Motor neuron (in vitro differentiated cells): ENCODE measurements around the gene GAPDHS. TPM values are rescaled to one million over a fixed set of nuclear protein-coding genes. Genes with fewer than 3 reads are reported as not detected.

Experiments used
- ATAC-seq, 8 experiments: fragments of 200-7000 bp; cut with Tn5 transposase; replicated peaks in 6 of 8; 2 replicates each; pipeline ENCODE4 v1.8.0; 2021; ENCODE audit warnings: mild to moderate bottlenecking in 8 of 8, moderate library complexity in 8 of 8
- H3K27ac ChIP-seq, 2 donors: fragments of 250-450 bp; sonication (Bioruptor Pico); 2 replicates each; pipeline ENCODE4 v1.9.0; 2021; ENCODE audit warnings: antibody characterized with exemption in 2 of 2, mild to moderate bottlenecking in 2 of 2, moderate library complexity in 1 of 2
- H3K4me1 ChIP-seq, 2 donors: fragments of 250-450 bp; sonication (Bioruptor Pico); replicated peaks in 1 of 2; 2 replicates each; pipeline ENCODE4 v1.6.1; 2021; ENCODE audit warnings: antibody characterized with exemption in 2 of 2, mild to moderate bottlenecking in 2 of 2, moderate library complexity in 1 of 2
- H3K4me3 ChIP-seq, 5 donors: fragments of 250-450 bp; sonication (Bioruptor Pico); 2 replicates each; pipeline ENCODE4 v1.9.0; 2021; ENCODE audit warnings: antibody characterized with exemption in 5 of 5, mild to moderate bottlenecking in 5 of 5, moderate library complexity in 4 of 5
- WGBS, 10 experiments: fragments of 450-650 bp; shearing (Covaris generic); methylation state at CpG; one replicate each; pipeline ENCODE4 v1.0.0; 2022; 5-methylcytosine and 5-hydroxymethylcytosine counted together
- in situ Hi-C, 9 experiments: fragments of 400-800 bp; cut with MboI; loops; one replicate each; pipeline ENCODE4 v1.15.0; 2021; ENCODE audit warnings: low sequenced_read_pairs in 9 of 9, low pct_unique_long_range_greater_than_20kb in 2 of 9; ENCODE audit not compliant: unreplicated experiment in 9 of 9
- total RNA-seq, 8 experiments: library from RNA; unstranded; fragments of 300-600 nt; gene quantifications; 2 replicates each; pipeline versions ENCODE4 v1.2.3 to v1.2.4, GENCODE V29; 2022

The GAPDHS gene
- total RNA-seq, 8 experiments from 2014 or later: not detected

DNA sequence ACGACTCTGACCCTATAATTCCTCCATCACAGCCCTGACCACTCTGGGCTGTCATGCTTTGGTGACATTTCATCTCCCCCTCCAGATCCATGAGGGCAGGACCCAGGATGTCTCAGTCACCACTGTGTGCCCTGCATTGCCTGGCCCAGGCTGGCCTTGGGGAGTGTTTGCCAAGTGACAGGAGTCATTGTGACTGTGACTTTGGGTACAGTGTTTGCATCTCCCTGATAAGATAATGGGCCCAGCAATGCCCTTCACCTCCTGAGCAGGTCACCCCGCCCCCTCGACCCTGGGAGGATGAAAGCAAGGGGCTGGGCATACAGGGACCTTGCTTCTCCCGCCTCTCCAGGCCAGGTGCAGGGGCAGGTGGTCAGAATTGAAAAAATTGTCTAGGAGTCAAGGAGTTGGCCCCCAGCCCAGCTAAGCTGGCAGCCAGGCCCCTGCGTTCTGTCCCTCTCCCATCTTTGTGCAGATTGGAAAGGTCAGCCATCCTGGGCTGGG, 36.1 kb downstream of the GAPDHS start:
- Histone ChIP-seq H3K27ac (no peak overlapping the region), H3K4me3 (no peak overlapping the region), H3K4me1 (no peaks in the 10 kb centered on the region)
- 57 to 69% methylated on average over 3 of the region's 5 CpGs; no CpG with 5 or more reads in 8 of the 10 experiments for WGBS, 10 experiments
- in situ Hi-C loops: no loop called here
- no peak for ATAC-seq

GRCh38 chr19:35571406-35571965, 38.2 kb downstream of the GAPDHS start:
- in situ Hi-C loops: no loop called here

GRCh38 chr19:35577918-35578317, 44.7 kb downstream of the GAPDHS start:
- in situ Hi-C loops: no loop called here
- ATAC-seq: no peak
- WGBS, 10 experiments: 0 to 83% (median 38%) methylated on average over 1 of the region's 1 CpG; no CpG with 5 or more reads in 5 of the 10 experiments
- no peaks in the 10 kb centered on the region for H3K4me1 ChIP-seq
- H3K4me3 ChIP-seq: no peak overlapping the region
- H3K27ac ChIP-seq: no peak overlapping the region

More at GRCh38 chr19:35571406-35571965, 38.2 kb downstream of the GAPDHS start:
- no peak overlapping the region for H3K4me3 ChIP-seq
- H3K27ac ChIP-seq: no peak overlapping the region
- H3K4me1 ChIP-seq: no peaks in the 10 kb centered on the region
- WGBS, 10 experiments: 20 to 100% (median 80%) methylated on average over 1 of the region's 1 CpG; no CpG with 5 or more reads in 5 of the 10 experiments
- ATAC-seq: no peak

DNA sequence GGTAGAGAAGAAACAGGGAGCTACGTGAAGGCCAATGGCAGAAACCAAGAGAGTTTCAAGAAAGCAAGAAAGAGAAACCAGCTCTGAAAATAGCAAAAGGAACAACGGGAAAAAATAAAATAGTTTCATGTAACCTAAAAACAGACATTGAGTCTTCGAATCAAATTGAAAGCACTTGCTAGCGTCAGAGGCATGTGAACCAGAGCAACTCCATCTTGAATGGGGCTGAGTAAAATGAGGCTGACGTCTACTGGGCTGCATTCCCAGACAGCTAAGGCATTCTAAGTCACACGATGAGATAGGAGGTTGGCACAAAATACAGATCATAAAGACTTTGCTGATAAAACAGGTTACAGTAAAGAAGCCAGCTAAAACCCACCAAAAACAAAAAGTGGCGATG, 45.5 kb downstream of the GAPDHS start:
- no peak for ATAC-seq
- Histone ChIP-seq H3K4me1 (no peaks in the 10 kb centered on the region), H3K27ac (no peak overlapping the region), H3K4me3 (no peak overlapping the region)
- in situ Hi-C loops: no loop called here
- WGBS, 10 experiments: 13 to 70% (median 58%) methylated on average over 2 to 7 of the region's 7 CpGs

- 0 to 43% (median 33%) methylated on average over 1 of the region's 1 CpG; no CpG with 5 or more reads in 7 of the 10 experiments for WGBS, 10 experiments
- no peak for ATAC-seq
- Histone ChIP-seq H3K4me3 (no peak overlapping the region), H3K27ac (no peak overlapping the region), H3K4me1 (no peaks in the 10 kb centered on the region)
- in situ Hi-C loops: no loop called here
These were observed 49.5 kb downstream of the GAPDHS start for GRCh38 chr19:35582760-35583159.

DNA sequence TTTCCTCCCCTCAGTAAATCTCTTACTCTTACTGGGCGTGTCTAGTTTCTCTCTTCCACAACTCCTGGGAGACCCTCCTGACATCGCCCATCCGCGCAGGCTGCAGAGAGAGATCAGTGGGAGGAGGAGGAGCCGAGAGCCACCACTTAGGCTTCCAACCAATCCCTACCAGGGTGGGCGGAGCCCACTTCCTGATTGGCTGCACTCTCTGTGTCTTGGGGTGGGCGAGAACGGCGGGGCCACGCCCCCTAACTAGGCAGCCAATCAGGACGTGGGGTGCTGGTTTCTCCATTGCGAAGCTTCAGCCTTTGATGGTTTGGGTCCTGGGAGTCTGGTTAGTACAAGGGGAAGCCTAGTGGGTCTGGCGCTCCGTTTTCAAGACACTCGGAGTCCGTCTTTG, 52.6 kb downstream of the GAPDHS start, which contains the start of gene PMIS2:
Gene PMIS2 (plus strand): TSS at position 326 of the 400 bp plus-strand sequence. CDS start 87 bp downstream, outside the sequence.
- Histone ChIP-seq H3K4me3 (no peak within 1 kb of the TSS), H3K4me1 (no peaks in the 10 kb centered on the region), H3K27ac (no peak within 1 kb of the TSS)
- ATAC-seq: peak in 1 of 8 experiments; percentile 65
- in situ Hi-C loops: no loop called here
- WGBS, 10 experiments: 55 to 88% (median 73%) methylated on average over 1 to 10 of the region's 16 CpGs; no CpG with 5 or more reads in 5 of the 10 experiments

DNA sequence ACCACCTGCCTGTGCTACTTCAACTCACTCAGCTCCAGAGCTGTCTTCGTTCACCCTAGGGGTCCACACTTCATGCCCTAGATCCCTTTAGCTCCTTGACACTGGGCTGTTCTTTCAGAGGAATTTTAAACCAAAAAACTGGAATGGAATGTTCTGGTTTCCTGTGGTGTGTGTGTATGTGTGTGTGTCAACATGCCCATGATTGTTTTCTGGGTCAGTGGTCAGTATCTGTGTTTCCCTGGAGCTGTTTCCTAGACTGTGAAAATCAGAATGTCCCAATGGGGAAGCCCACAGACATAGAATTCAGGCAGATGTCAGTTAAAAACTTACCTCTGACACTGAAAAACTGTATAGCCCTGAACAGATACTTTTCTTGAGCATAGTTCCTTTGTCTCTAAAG, 54.1 kb downstream of the GAPDHS start:
- Histone ChIP-seq H3K4me3 (no peak overlapping the region), H3K4me1 (no peaks in the 10 kb centered on the region), H3K27ac (no peak overlapping the region)
- 0% methylated on average over 1 of the region's 1 CpG; no CpG with 5 or more reads in 8 of the 10 experiments for WGBS, 10 experiments
- ATAC-seq: peak in 1 of 8 experiments; percentile 44
- in situ Hi-C loops: no loop called here

DNA sequence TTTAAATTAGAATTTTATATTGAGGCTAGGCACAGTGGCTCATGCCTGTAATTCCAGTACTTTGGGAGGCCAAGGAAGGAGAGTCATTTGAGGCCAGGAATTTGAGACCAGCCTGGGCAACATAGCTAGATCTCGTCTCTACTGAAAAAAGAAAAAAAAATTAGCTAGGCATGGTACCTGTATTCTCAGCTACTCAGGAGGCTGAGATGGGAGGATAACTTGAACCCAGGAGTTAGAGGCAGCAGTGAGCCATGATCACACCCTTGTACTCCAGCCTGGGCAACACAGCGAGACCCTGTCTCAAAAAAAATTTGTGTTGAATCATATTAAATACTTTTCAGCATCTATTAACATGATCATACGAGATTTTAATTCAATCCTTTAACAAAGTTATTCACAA, 57.6 kb downstream of the GAPDHS start:
- in situ Hi-C loops: no loop called here
- no peak for ATAC-seq
- Histone ChIP-seq H3K27ac (no peak overlapping the region), H3K4me1 (no peaks in the 10 kb centered on the region), H3K4me3 (no peak overlapping the region)
- WGBS, 10 experiments: 14 to 100% (median 89%) methylated on average over 1 to 3 of the region's 3 CpGs; no CpG with 5 or more reads in 1 of the 10 experiments

DNA sequence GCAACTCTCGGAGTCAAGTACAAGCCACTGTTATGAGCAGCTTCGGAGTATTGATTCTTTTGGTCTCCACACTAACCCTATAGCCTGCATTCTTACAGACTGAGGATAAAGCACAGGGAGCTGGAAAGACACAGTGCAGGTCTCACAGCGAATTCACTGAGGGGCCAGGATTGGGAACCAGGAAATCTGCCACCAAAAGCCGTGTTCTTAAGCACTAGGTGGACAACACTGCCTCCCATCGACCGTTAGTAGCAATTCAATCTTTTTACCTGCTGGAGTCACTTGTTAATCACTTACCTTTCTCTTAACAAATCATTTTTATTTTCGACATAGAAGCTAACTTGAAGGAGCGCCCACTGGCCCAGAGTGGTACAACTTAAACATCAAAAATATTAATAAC, 59.0 kb downstream of the GAPDHS start:
- in situ Hi-C loops: no loop called here
- H3K27ac ChIP-seq: no peak overlapping the region
- no peaks in the 10 kb centered on the region for H3K4me1 ChIP-seq
- 0 to 50% (median 29%) methylated on average over 2 to 8 of the region's 8 CpGs; no CpG with 5 or more reads in 2 of the 10 experiments for WGBS, 10 experiments
- H3K4me3 ChIP-seq: no peak overlapping the region
- peak in 1 of 8 experiments; percentile 26 for ATAC-seq

Other genes with a start within 250 kb of the GAPDHS start
- gene MAG, start 241.3 kb upstream of the GAPDHS start, total RNA-seq: under 1 TPM in 3 of 8 experiments, not detected in 5; 0.42 to 0.73 (median 0.62) TPM
- 1 to 10 TPM in 3 of 8 experiments, under 1 TPM in 3, not detected in 2; 0.27 to 1.8 (median 0.93) TPM for gene CD22, start 204.3 kb upstream of the GAPDHS start, total RNA-seq
- under 1 TPM in 4 of 8 experiments, not detected in 4; 0.08 to 0.43 (median 0.10) TPM for gene FFAR1, start 185.6 kb upstream of the GAPDHS start, total RNA-seq
- under 1 TPM in 2 of 8 experiments, not detected in 6; 0.31 to 0.52 TPM for gene FFAR3, start 175.0 kb upstream of the GAPDHS start, total RNA-seq
- gene GPR42, start 162.4 kb upstream of the GAPDHS start, total RNA-seq: under 1 TPM in 3 of 8 experiments, not detected in 5; 0.08 to 0.33 (median 0.15) TPM
- under 1 TPM in 4 of 8 experiments, not detected in 4; 0.13 to 0.52 (median 0.14) TPM for gene FFAR2, start 85.2 kb upstream of the GAPDHS start, total RNA-seq
- gene KRTDAP, start 43.0 kb upstream of the GAPDHS start, total RNA-seq: not detected
- 10 to 100 TPM in 2 of 8 experiments, 1 to 10 TPM in 3, under 1 TPM in 2, not detected in 1; 0.14 to 49.2 (median 3.1) TPM for gene DMKN, start 19.8 kb upstream of the GAPDHS start, total RNA-seq
- 1 to 10 TPM in 2 of 8 experiments, under 1 TPM in 6; 0.11 to 3.5 (median 0.41) TPM for gene SBSN, start 5.1 kb upstream of the GAPDHS start, total RNA-seq
- gene TMEM147, start 12.2 kb downstream of the GAPDHS start, total RNA-seq: 100 to 1,000 TPM in 2 of 8 experiments, 10 to 100 TPM in 6; 70.4 to 130 (median 89.3) TPM
- gene ATP4A, start 30.2 kb downstream of the GAPDHS start, total RNA-seq: under 1 TPM in 5 of 8 experiments, not detected in 3; 0.05 to 0.25 (median 0.11) TPM
- under 1 TPM in 1 of 8 experiments, not detected in 7; 0.66 TPM for gene PMIS2, start 52.7 kb downstream of the GAPDHS start, total RNA-seq
- 10 to 100 TPM in 3 of 8 experiments, 1 to 10 TPM in 5; 2.7 to 14.3 (median 9.4) TPM for gene HAUS5, start 79.3 kb downstream of the GAPDHS start, total RNA-seq
- gene RBM42, start 95.6 kb downstream of the GAPDHS start, total RNA-seq: 10 to 100 TPM; 33.4 to 71.7 (median 51.1) TPM
- 1 to 10 TPM in 5 of 8 experiments, under 1 TPM in 3; 0.50 to 3.2 (median 1.4) TPM for gene ETV2, start 108.3 kb downstream of the GAPDHS start, total RNA-seq
- gene COX6B1, start 114.9 kb downstream of the GAPDHS start, total RNA-seq: 100 to 1,000 TPM; 721 to 998 (median 791) TPM
- under 1 TPM in 1 of 8 experiments, not detected in 7; 0.38 TPM for gene UPK1A, start 133.1 kb downstream of the GAPDHS start, total RNA-seq
- gene ZBTB32, start 171.1 kb downstream of the GAPDHS start, total RNA-seq: 10 to 100 TPM in 1 of 8 experiments, 1 to 10 TPM in 4, under 1 TPM in 3; 0.43 to 34.3 (median 2.2) TPM
- gene KMT2B, start 184.5 kb downstream of the GAPDHS start, total RNA-seq: 10 to 100 TPM in 4 of 8 experiments, 1 to 10 TPM in 4; 6.1 to 28.4 (median 11.0) TPM
- gene IGFLR1, start 209.0 kb downstream of the GAPDHS start, total RNA-seq: 1 to 10 TPM; 1.8 to 6.4 (median 4.3) TPM
- gene U2AF1L4, start 212.0 kb downstream of the GAPDHS start, total RNA-seq: 10 to 100 TPM; 14.0 to 33.1 (median 18.9) TPM
- 100 to 1,000 TPM in 2 of 8 experiments, 10 to 100 TPM in 6; 56.4 to 142 (median 84.7) TPM for gene PSENEN, start 212.2 kb downstream of the GAPDHS start, total RNA-seq
- gene LIN37, start 215.1 kb downstream of the GAPDHS start, total RNA-seq: 10 to 100 TPM; 12.6 to 32.0 (median 19.9) TPM
- 1 to 10 TPM in 2 of 8 experiments, under 1 TPM in 6; 0.14 to 1.8 (median 0.68) TPM for gene HSPB6, start 223.6 kb downstream of the GAPDHS start, total RNA-seq
- 10 to 100 TPM in 5 of 8 experiments, 1 to 10 TPM in 3; 3.1 to 19.9 (median 12.7) TPM for gene PROSER3, start 224.7 kb downstream of the GAPDHS start, total RNA-seq
- 10 to 100 TPM in 5 of 8 experiments, 1 to 10 TPM in 2, under 1 TPM in 1; 0.51 to 33.1 (median 16.1) TPM for gene ARHGAP33, start 242.1 kb downstream of the GAPDHS start, total RNA-seq